Aorta (tissue), 5 donors: ENCODE results near the gene EVL. TPM values are rescaled to one million over a fixed set of nuclear protein-coding genes. Genes with fewer than 3 reads are reported as not detected.
A peak's percentile ranks its signal among the peaks of the same experiment; 100 is the strongest.

Experiments used
- ATAC-seq: fragments of 200-7000 bp; cut with Tn5 transposase; one replicate; pipeline ENCODE4 v1.9.1; 2022; ENCODE audit warnings: moderate library complexity; ENCODE audit not compliant: low FRiP score
- DNase-seq, 2 donors: peaks; one replicate each; pipeline ENCODE4 v3.0.0-alpha.2; 2020
- H3K27ac ChIP-seq, 2 donors: one replicate each; pipeline ENCODE4 v1.5.1; 2013; ENCODE audit warnings: low read length in 2 of 2, mild to moderate bottlenecking in 2 of 2, moderate library complexity in 2 of 2, control low read depth in 1 of 2, inconsistent platforms in 1 of 2, low read depth in 1 of 2
- H3K27me3 ChIP-seq, 2 donors: one replicate each; pipeline ENCODE4 v1.6.1; 2013; ENCODE audit warnings: control low read depth in 1 of 2, low read length in 1 of 2, mild to moderate bottlenecking in 1 of 2, moderate library complexity in 1 of 2; ENCODE audit not compliant: insufficient read depth in 2 of 2, control insufficient read depth in 1 of 2
- H3K36me3 ChIP-seq, 2 donors: one replicate each; pipeline ENCODE4 v1.6.1; 2013; ENCODE audit warnings: control low read depth in 1 of 2, low read length in 1 of 2, mild to moderate bottlenecking in 1 of 2; ENCODE audit not compliant: insufficient read depth in 2 of 2, control insufficient read depth in 1 of 2
- H3K4me1 ChIP-seq, 2 donors: one replicate each; pipeline ENCODE4 v1.6.1; 2013; ENCODE audit warnings: low read length in 2 of 2, control low read depth in 1 of 2, mild to moderate bottlenecking in 1 of 2, moderate library complexity in 1 of 2; ENCODE audit not compliant: insufficient read depth in 2 of 2, control insufficient read depth in 1 of 2
- H3K4me3 ChIP-seq, 2 donors: one replicate each; pipeline ENCODE4 v1.5.1; 2013; ENCODE audit warnings: low read length in 2 of 2, control low read depth in 1 of 2, mild to moderate bottlenecking in 1 of 2
- H3K9me3 ChIP-seq: one replicate; pipeline ENCODE4 v1.6.1; 2013; ENCODE audit warnings: mild to moderate bottlenecking, low read length; ENCODE audit not compliant: control insufficient read depth
- WGBS, 2 donors: extraction: QIAGEN DNeasy Blood & Tissue Kit; methylation state at CpG; one replicate each; pipeline ENCODE4 v1.1.7; 2013; 5-methylcytosine and 5-hydroxymethylcytosine counted together
- intact Hi-C, 2 donors: fragments of 100-400 bp; cut with DNase I; formaldehyde crosslinking; loops; one replicate each; pipeline versions ENCODE4 v1.14.2 to v1.15.0; 2022
- polyA plus RNA-seq, 2 donors: library from polyadenylated mRNA; stranded (reverse); fragments of 200-250 nt; gene quantifications; one replicate each; pipeline ENCODE4 v1.2.3, GENCODE V29; 2013
- total RNA-seq, 2 donors: library from RNA; stranded (reverse); fragmentation: NEBNext Ultra II Directional; extraction: Animal tissue kit (Norgen Biotek cat#: 25700); gene quantifications; one replicate each; pipeline ENCODE4 v1.2.1, GENCODE V29; 2021
- donor health status: healthy with polysubstance abuse.
- donor health status: Bipolar disorder and iron deficiency.
- donor health status: DM: no; HTN: no; CAD: no.
- donor health status: DM: no; HTN: no; CAD: no.
- donor health status: DM: yes; HTN: yes; CAD: no.

The EVL gene
- total and polyA plus RNA-seq, 4 donors = 21.3 to 133 (median 55.7) TPM

DNA sequence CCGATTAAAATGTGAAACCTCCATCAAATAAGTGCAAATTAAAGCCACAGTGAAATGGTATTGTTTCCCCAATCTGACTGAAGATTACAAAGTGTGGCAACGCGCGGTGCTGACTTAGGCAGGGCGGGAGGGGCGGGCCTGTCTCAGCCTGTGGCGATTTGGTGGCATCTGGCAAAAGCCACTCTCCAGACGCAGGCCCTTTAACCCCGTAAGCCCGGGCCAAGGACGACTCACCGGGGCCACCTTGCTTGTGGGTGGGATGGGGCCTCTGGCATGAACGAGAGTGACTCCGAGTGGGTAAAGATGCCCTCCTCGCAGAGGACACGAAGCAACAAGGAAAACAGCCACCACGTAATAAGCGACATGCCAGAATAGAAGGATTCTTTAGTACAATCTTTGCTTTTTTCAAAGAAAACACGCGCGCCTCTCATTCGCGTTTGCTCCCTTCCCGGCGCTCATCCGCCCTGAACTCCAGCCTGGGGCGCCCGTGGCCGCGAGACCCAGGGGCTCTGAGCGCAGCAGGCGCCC, 93.4 kb downstream of the EVL start:
- DNase-seq (no peak), ATAC-seq (no peak)
- WGBS, 2 donors = 11 to 14% methylated on average over 26 to 32 of the region's 32 CpGs
- H3K27me3 ChIP-seq = no peaks in the 10 kb centered on the region
- intact Hi-C loops = no loop called here
- H3K4me3 ChIP-seq = no peak overlapping the region
- H3K36me3 ChIP-seq = no peaks in the 10 kb centered on the region
- H3K27ac ChIP-seq = no peak overlapping the region
- H3K4me1 ChIP-seq = no peaks in the 10 kb centered on the region
- H3K9me3 ChIP-seq = peaks cover 6% of the 10 kb centered on the region

DNA sequence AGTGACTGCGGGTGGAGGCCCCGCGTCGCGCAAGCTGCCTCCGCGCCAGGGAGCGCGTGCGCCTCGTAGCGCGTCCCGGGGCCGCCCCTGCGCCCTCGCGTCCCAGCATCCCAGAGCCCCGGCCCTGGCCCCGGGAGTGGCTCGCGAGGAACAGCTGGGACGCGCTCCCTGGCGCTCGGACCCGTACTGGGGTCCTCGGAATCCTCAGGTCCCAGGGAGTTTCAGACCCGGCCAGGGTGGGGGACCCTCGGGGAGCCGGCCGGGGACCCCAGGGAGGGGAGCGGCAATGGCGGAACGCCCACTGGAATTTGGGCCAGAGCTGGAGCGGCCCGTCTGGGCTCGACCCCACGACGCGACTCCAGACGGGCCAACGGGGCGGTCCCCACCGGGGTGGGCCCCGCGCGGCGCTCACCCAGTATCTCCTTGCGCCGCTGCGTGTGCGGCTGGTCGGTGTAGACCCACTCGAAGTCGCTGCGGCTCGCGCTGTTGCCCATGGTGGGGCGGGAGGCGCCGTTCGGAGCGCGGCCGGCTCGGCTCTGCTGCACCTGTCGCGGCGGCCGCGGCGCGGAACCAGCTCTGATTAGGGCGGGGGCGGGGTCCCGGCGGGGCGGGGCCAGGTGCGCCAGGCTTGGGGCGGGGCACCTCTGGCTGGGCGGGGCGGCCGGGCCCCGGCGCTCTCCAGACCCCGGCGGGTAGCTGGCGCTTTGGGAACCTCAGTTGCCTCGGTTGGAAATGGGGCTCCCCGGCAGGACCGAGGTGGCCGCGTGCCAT, 94.1 kb downstream of the EVL start, which contains the start of gene DEGS2:
TSS of gene DEGS2 (minus strand) at position 552 of the 771 bp plus-strand sequence. CDS start at position 494, 58 bp downstream.
- Histone ChIP-seq H3K36me3 (no peaks in the 10 kb centered on the region), H3K27me3 (no peaks in the 10 kb centered on the region), H3K9me3 (peaks cover 6% of the 10 kb centered on the region), H3K4me1 (no peaks in the 10 kb centered on the region), H3K4me3 (no peak within 1 kb of the TSS), H3K27ac (no peak within 1 kb of the TSS)
- no peak for DNase-seq
- intact Hi-C loops = no loop called here
- 1% methylated on average over 71 to 94 of the region's 94 CpGs for WGBS, 2 donors
- ATAC-seq = no peak

DNA sequence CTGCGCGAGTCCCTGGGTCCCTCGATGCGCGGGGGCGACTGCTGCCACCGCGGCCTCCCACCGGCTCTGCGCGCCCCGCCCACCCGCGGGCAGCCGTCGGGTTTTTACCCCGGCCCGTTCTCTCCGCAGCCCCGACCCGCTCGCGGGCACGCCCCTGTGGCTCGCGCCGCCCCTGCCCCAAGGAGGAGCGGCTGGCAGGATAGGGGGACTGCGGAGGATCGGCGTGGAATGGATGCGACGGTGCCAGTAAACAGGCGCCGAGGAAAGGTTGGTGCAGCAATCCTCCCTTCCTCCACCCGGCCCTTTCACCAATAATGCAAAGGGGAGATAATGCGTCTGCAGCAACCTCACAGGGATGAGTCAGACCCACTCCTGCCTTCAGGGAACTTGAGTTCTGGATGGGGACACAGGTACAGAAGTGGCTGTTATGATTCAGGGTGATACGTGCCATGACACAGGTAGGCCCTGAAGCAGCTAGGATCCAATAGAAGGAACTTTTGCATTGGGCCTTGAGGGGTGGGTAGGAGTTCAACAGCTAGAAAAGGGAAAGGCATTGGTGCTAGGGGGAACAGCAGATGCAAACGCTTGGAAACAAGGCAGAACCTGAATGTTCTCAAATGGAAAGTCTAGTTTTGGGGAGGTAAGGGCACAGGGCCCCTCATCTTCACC, 94.8 kb downstream of the EVL start:
- no peaks in the 10 kb centered on the region for H3K4me1 ChIP-seq
- H3K9me3 ChIP-seq = peaks cover 2% of the 10 kb centered on the region
- WGBS, 2 donors = 8 to 10% methylated on average over 28 to 39 of the region's 39 CpGs
- H3K27ac ChIP-seq = no peak overlapping the region
- DNase-seq (no peak), ATAC-seq (no peak)
- no peaks in the 10 kb centered on the region for H3K27me3 ChIP-seq
- no peak overlapping the region for H3K4me3 ChIP-seq
- intact Hi-C loops = no loop called here
- H3K36me3 ChIP-seq = no peaks in the 10 kb centered on the region

DNA sequence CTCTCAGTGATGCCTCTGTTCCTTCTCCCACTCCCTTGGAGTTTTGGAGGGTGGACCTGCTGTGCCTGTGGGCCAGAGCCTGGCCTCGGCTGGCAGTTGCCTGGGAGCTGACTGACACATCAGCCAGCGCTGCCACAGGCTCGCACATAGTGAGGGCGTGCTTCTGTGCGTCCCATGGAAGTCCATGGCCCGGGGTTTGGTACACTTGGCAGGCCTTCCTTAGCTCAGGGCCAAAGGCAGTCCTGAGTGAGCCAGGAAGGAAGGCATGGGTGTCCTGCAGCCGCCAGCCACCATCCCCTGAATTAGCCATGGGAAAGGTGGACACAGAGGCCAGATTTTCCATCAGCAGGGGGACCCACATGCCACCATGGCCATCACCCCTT, 95.3 kb downstream of the EVL start:
- H3K4me1 ChIP-seq = no peaks in the 10 kb centered on the region
- ATAC-seq (no peak), DNase-seq (no peak)
- intact Hi-C loops = no loop called here
- no peaks in the 10 kb centered on the region for H3K36me3 ChIP-seq
- 4 to 10% methylated on average over 7 of the region's 7 CpGs for WGBS, 2 donors
- no peaks in the 10 kb centered on the region for H3K9me3 ChIP-seq
- H3K27me3 ChIP-seq = no peaks in the 10 kb centered on the region
- no peak overlapping the region for H3K27ac ChIP-seq
- H3K4me3 ChIP-seq = no peak overlapping the region

DNA sequence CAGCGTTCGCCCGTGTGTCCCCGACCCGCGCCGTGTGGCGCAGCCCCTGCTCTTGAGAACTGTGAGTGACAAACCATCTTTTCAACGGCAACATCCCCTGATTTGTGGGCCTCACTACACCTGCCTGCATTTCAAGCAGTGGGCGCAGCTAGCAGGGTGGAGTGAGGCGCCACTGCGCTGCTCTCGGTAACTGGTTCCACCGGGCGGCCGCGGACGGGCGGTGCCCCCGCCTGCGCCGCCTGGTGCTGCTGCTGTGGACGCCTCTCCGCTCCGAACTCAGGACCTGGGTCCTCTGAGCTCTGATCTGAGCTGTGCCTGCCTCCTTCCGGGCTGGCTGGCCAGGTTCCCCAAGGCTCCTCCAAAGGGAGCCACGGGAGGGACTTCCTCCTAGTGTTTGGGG, 100.2 kb downstream of the EVL start:
- Histone ChIP-seq H3K9me3 (no peaks in the 10 kb centered on the region), H3K27me3 (no peaks in the 10 kb centered on the region), H3K27ac (no peak overlapping the region), H3K4me3 (no peak overlapping the region), H3K4me1 (no peaks in the 10 kb centered on the region), H3K36me3 (no peaks in the 10 kb centered on the region)
- 25 to 32% methylated on average over 27 of the region's 27 CpGs for WGBS, 2 donors
- DNase-seq = no peak
- intact Hi-C loops = no loop called here
- peak; percentile 46 for ATAC-seq

DNA sequence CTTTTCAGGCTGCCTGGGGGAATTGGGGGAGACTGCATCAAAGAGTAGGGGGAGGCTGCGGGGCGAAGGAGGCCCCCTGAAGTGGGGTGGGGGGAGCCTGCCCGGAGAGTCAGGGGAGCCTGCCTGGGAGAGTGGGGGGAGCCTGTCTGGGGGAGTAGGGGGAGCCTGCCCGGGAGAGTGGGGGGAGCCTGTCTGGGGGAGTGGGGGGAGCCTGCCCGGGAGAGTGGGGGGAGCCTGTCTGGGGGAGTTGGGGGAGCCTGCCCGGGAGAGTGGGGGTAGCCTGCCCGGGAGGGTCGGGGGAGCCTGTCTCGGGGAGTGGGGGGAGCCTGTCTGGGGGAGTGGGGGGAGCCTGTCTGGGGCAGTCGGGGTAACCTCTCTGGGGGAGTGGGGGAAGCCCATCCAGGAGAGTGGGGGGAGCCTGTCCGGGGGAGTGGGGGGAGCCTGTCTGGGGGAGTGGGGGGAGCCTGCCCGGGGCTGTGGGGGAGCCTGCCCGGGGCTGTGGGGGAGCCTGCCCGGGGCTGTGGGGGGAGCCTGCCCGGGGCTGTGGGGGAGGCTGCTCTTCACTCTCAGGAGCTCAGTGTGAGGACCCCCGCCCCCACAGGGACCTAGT, 100.7 kb downstream of the EVL start:
- Histone ChIP-seq H3K27me3 (no peaks in the 10 kb centered on the region), H3K4me3 (no peak overlapping the region), H3K36me3 (no peaks in the 10 kb centered on the region), H3K9me3 (no peaks in the 10 kb centered on the region), H3K27ac (no peak overlapping the region), H3K4me1 (no peaks in the 10 kb centered on the region)
- no peak for DNase-seq
- 30 to 37% methylated on average over 10 to 16 of the region's 16 CpGs for WGBS, 2 donors
- ATAC-seq = peak; percentile 27
- intact Hi-C loops = no loop called here

DNA sequence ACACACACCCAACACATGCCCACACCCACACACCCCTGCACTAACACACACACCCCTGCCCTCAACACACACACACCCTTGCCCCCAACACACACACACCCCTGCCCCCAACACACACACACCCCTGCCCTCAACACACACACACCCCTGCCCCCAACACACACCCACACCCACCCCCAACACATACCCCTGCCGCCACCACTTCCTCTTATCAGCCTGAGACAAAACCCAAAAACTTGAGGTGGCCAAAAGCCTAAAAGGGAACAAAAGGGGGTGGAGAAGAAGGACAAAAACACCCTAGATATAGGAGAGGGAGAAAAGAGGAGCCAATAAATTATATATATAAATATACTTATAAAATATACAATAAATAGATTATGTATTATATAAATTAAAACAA, 103.3 kb downstream of the EVL start:
- DNase-seq (no peak), ATAC-seq (no peak)
- Histone ChIP-seq H3K36me3 (no peaks in the 10 kb centered on the region), H3K4me1 (no peaks in the 10 kb centered on the region), H3K27me3 (no peaks in the 10 kb centered on the region), H3K9me3 (no peaks in the 10 kb centered on the region), H3K27ac (no peak overlapping the region), H3K4me3 (no peak overlapping the region)
- 64 to 76% methylated on average over 1 of the region's 1 CpG for WGBS, 2 donors
- intact Hi-C loops = no loop called here

DNA sequence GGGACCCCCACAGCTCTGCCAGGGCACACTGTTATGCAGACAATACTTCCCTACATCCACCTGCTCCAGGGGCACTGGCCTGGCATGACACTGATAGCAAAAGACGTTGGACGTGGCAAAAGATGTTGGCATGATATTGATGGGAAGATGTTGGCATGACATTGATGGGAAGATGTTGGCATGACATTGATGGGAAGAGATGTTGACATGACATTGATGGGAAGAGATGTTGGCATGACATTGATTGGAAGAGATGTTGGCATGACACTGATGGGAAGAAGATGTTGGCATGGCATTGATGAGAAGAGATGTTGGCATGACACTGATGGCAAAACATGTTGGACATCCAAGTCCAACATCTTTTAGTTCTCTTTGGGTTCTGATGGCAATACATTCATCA, 105.7 kb downstream of the EVL start:
- no peak overlapping the region for H3K4me3 ChIP-seq
- H3K4me1 ChIP-seq = no peaks in the 10 kb centered on the region
- WGBS, 2 donors = 92 to 94% methylated on average over 2 of the region's 2 CpGs
- DNase-seq (no peak), ATAC-seq (no peak)
- H3K27me3 ChIP-seq = no peaks in the 10 kb centered on the region
- no peaks in the 10 kb centered on the region for H3K9me3 ChIP-seq
- H3K27ac ChIP-seq = no peak overlapping the region
- no peaks in the 10 kb centered on the region for H3K36me3 ChIP-seq
- intact Hi-C loops = no loop called here
